ENCODE measurements around the gene MYO18B. TPM values are rescaled to one million over a fixed set of nuclear protein-coding genes. Genes with fewer than 3 reads are reported as not detected.

Gene MYO18B
- total RNA-seq, 1 donor from 2014 or later, result 0.07 TPM

GRCh38 chr22:25774575-25775026, 32.6 kb downstream of the MYO18B start:
- Histone ChIP-seq H3K27me3 (ENCODE audit: insufficient read depth, low read length) (peaks cover 3% of the 10 kb centered on the region), H3K36me3 (ENCODE audit: insufficient read depth, low read length) (no peaks in the 10 kb centered on the region), H3K27ac (ENCODE audit: low read depth, low read length) (no peak overlapping the region), H3K9ac (ENCODE audit: low read length) (no peak overlapping the region), H2AFZ (ENCODE audit: low read depth, low read length) (no peak overlapping the region), H3K4me2 (ENCODE audit: low read length) (no peak overlapping the region), H3K4me3 (ENCODE audit: insufficient read depth, low read depth, low read length) (no peak overlapping the region), H4K20me1 (ENCODE audit: insufficient read depth, low read length) (no peaks in the 10 kb centered on the region), H3K4me1 (ENCODE audit: insufficient read depth, low read length) (peaks cover 4% of the 10 kb centered on the region), H3K9me3 (ENCODE audit: insufficient read depth, low read depth, low read length) (no peaks in the 10 kb centered on the region), H3K79me2 (ENCODE audit: insufficient read depth, low read length) (no peaks in the 10 kb centered on the region)
- Mint-ChIP-seq H3K4me3 (ENCODE audit: unreplicated experiment) (no peak overlapping the region), H3K9me3 (ENCODE audit: unreplicated experiment) (peaks cover 7% of the 10 kb centered on the region), H3K27ac (ENCODE audit: unreplicated experiment) (no peak overlapping the region), H3K27me3 (ENCODE audit: low read depth, unreplicated experiment) (peaks cover 23% of the 10 kb centered on the region), H3K4me1 (ENCODE audit: low read depth, unreplicated experiment) (peaks cover 6% of the 10 kb centered on the region), H3K36me3 (ENCODE audit: low read depth, unreplicated experiment) (no peaks in the 10 kb centered on the region)
- DNase-seq (ENCODE audit: low read depth), result no peak
- no peak for FAIRE-seq
- TF ChIP-seq EZH2 (IDR thresholded peaks at IDR 0.05; ENCODE audit: insufficient read depth, low read length) (no peak), CTCF (IDR thresholded peaks at IDR 0.05; ENCODE audit: insufficient read depth, low read depth, low read length) (peak; percentile 33)

- Mint-ChIP-seq H3K4me1 (ENCODE audit: low read depth, unreplicated experiment) (peaks cover 6% of the 10 kb centered on the region), H3K27ac (ENCODE audit: unreplicated experiment) (no peak overlapping the region), H3K36me3 (ENCODE audit: low read depth, unreplicated experiment) (no peaks in the 10 kb centered on the region), H3K27me3 (ENCODE audit: low read depth, unreplicated experiment) (peaks cover 19% of the 10 kb centered on the region), H3K4me3 (ENCODE audit: unreplicated experiment) (no peak overlapping the region), H3K9me3 (ENCODE audit: unreplicated experiment) (peaks cover 4% of the 10 kb centered on the region)
- Histone ChIP-seq H3K4me2 (ENCODE audit: low read length) (no peak overlapping the region), H3K27me3 (ENCODE audit: insufficient read depth, low read length) (peaks cover 3% of the 10 kb centered on the region), H2AFZ (ENCODE audit: low read depth, low read length) (no peak overlapping the region), H3K9ac (ENCODE audit: low read length) (no peak overlapping the region), H4K20me1 (ENCODE audit: insufficient read depth, low read length) (no peaks in the 10 kb centered on the region), H3K4me1 (ENCODE audit: insufficient read depth, low read length) (peaks cover 4% of the 10 kb centered on the region), H3K36me3 (ENCODE audit: insufficient read depth, low read length) (no peaks in the 10 kb centered on the region), H3K4me3 (ENCODE audit: insufficient read depth, low read depth, low read length) (no peak overlapping the region), H3K27ac (ENCODE audit: low read depth, low read length) (no peak overlapping the region), H3K79me2 (ENCODE audit: insufficient read depth, low read length) (no peaks in the 10 kb centered on the region), H3K9me3 (ENCODE audit: insufficient read depth, low read depth, low read length) (no peaks in the 10 kb centered on the region)
- TF ChIP-seq CTCF (IDR thresholded peaks at IDR 0.05; ENCODE audit: insufficient read depth, low read depth, low read length) (no peak), EZH2 (IDR thresholded peaks at IDR 0.05; ENCODE audit: insufficient read depth, low read length) (no peak)
- DNase-seq (ENCODE audit: low read depth), result peak; percentile 60
- FAIRE-seq, result no peak
These were observed 33.5 kb downstream of the MYO18B start for GRCh38 chr22:25775531-25775930.

GRCh38 chr22:25777411-25777810, 35.4 kb downstream of the MYO18B start:
- H3K36me3 Mint-ChIP-seq (ENCODE audit: low read depth, unreplicated experiment), result no peaks in the 10 kb centered on the region
- FAIRE-seq (no peak), DNase-seq (ENCODE audit: low read depth) (no peak)
- H2AFZ ChIP-seq (ENCODE audit: low read depth, low read length), result no peak overlapping the region
- H3K27ac ChIP-seq (ENCODE audit: low read depth, low read length), result no peak overlapping the region
- H3K9ac ChIP-seq (ENCODE audit: low read length), result no peak overlapping the region
- H3K4me1 ChIP-seq (ENCODE audit: insufficient read depth, low read length), result peaks cover 4% of the 10 kb centered on the region
- H3K4me1 Mint-ChIP-seq (ENCODE audit: low read depth, unreplicated experiment), result peaks cover 6% of the 10 kb centered on the region
- H3K9me3 Mint-ChIP-seq (ENCODE audit: unreplicated experiment), result no peaks in the 10 kb centered on the region
- H3K9me3 ChIP-seq (ENCODE audit: insufficient read depth, low read depth, low read length), result no peaks in the 10 kb centered on the region
- no peaks in the 10 kb centered on the region for H4K20me1 ChIP-seq (ENCODE audit: insufficient read depth, low read length)
- peaks cover 11% of the 10 kb centered on the region for H3K27me3 Mint-ChIP-seq (ENCODE audit: low read depth, unreplicated experiment)
- no peaks in the 10 kb centered on the region for H3K27me3 ChIP-seq (ENCODE audit: insufficient read depth, low read length)
- no peaks in the 10 kb centered on the region for H3K79me2 ChIP-seq (ENCODE audit: insufficient read depth, low read length)
- H3K4me2 ChIP-seq (ENCODE audit: low read length), result no peak overlapping the region
- TF ChIP-seq EZH2 (IDR thresholded peaks at IDR 0.05; ENCODE audit: insufficient read depth, low read length) (no peak), CTCF (IDR thresholded peaks at IDR 0.05; ENCODE audit: insufficient read depth, low read depth, low read length) (no peak)
- no peaks in the 10 kb centered on the region for H3K36me3 ChIP-seq (ENCODE audit: insufficient read depth, low read length)
- no peak overlapping the region for H3K4me3 Mint-ChIP-seq (ENCODE audit: unreplicated experiment)
- H3K27ac Mint-ChIP-seq (ENCODE audit: unreplicated experiment), result no peak overlapping the region
- no peak overlapping the region for H3K4me3 ChIP-seq (ENCODE audit: insufficient read depth, low read depth, low read length)

Measured in astrocyte (in vitro differentiated cells and primary cell).